ENCODE measurements around the gene GPA33.

DNA sequence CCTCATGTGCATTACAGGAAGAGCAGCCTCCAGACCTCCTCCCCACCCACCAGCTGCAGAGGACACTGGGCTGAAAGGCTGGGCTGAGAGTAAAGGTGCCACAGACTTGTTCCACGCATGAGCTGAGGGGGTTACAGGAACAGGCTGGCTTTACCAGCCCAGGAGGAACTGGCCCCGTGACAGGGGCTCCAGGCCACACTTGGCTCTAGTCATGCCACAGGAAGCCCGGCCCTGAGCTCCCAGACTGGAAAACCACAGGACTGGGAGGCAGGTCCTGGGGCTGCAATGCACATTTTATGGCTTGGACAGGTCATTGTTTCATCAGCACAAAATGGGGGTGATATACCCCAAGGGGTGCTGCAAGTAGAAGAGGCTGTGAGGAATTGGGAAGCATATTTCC, 35.6 kb downstream of the GPA33 start:
- TF ChIP-seq, protein P1, sequence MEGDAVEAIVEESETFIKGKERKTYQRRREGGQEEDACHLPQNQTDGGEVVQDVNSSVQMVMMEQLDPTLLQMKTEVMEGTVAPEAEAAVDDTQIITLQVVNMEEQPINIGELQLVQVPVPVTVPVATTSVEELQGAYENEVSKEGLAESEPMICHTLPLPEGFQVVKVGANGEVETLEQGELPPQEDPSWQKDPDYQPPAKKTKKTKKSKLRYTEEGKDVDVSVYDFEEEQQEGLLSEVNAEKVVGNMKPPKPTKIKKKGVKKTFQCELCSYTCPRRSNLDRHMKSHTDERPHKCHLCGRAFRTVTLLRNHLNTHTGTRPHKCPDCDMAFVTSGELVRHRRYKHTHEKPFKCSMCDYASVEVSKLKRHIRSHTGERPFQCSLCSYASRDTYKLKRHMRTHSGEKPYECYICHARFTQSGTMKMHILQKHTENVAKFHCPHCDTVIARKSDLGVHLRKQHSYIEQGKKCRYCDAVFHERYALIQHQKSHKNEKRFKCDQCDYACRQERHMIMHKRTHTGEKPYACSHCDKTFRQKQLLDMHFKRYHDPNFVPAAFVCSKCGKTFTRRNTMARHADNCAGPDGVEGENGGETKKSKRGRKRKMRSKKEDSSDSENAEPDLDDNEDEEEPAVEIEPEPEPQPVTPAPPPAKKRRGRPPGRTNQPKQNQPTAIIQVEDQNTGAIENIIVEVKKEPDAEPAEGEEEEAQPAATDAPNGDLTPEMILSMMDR (IDR thresholded peaks at IDR 0.05): no peak
- TF ChIP-seq POLR2A (IDR thresholded peaks at IDR 0.05): no peak

All from Peyer's patch (tissue), 4 donors.